H9 (cell line): ENCODE results near the gene ATG7. TPM values are rescaled to one million over a fixed set of nuclear protein-coding genes. Genes with fewer than 3 reads are reported as not detected.
A peak's percentile ranks its signal among the peaks of the same experiment; 100 is the strongest.

Experiments
- DNase-seq: peaks from one replicate; pipeline ENCODE4 v3.0.0-alpha.2; 2017
- H2AFZ ChIP-seq: one replicate; pipeline ENCODE4 v1.6.1; 2013; ENCODE audit warnings: mild to moderate bottlenecking, low read length, control low read depth, moderate library complexity
- H2AK5ac ChIP-seq: 2 replicates; pipeline ENCODE4 v1.6.1; 2013; ENCODE audit warnings: low read length, control low read depth, mixed read lengths; ENCODE audit not compliant: insufficient read length
- H2BK120ac ChIP-seq: one replicate; pipeline ENCODE4 v1.6.1; 2013; ENCODE audit warnings: low read depth, mild to moderate bottlenecking, low read length, control low read depth, inconsistent platforms; ENCODE audit not compliant: poor library complexity, severe bottlenecking
- H2BK12ac ChIP-seq: 2 replicates; pipeline ENCODE4 v1.6.1; 2013; ENCODE audit warnings: low read length, control low read depth, mixed read lengths, low read depth; ENCODE audit not compliant: insufficient read length
- H2BK15ac ChIP-seq: 2 replicates; pipeline ENCODE4 v1.6.1; 2013; ENCODE audit warnings: low read depth, low read length, control low read depth
- H2BK20ac ChIP-seq: one replicate; pipeline ENCODE4 v1.6.1; 2013; ENCODE audit warnings: low read depth, mild to moderate bottlenecking, low read length, control low read depth, inconsistent platforms; ENCODE audit not compliant: poor library complexity, severe bottlenecking
- H2BK5ac ChIP-seq: 2 replicates; pipeline ENCODE4 v1.6.1; 2013; ENCODE audit warnings: low read length, control low read depth, mixed read lengths; ENCODE audit not compliant: insufficient read length
- H3K14ac ChIP-seq: 2 replicates; pipeline ENCODE4 v1.6.1; 2013; ENCODE audit warnings: low read length, control low read depth; ENCODE audit not compliant: insufficient read depth
- H3K18ac ChIP-seq: 2 replicates; pipeline ENCODE4 v1.6.1; 2013; ENCODE audit warnings: low read depth, mild to moderate bottlenecking, mixed read lengths, low read length, control low read depth; ENCODE audit not compliant: insufficient read length
- H3K23ac ChIP-seq: 2 replicates; pipeline ENCODE4 v1.6.1; 2013; ENCODE audit warnings: low read length, control low read depth, mixed read lengths, low read depth; ENCODE audit not compliant: insufficient read length
- H3K23me2 ChIP-seq: 2 replicates; pipeline ENCODE4 v1.6.1; 2013; ENCODE audit warnings: low read depth, mild to moderate bottlenecking, mixed read lengths, low read length, control low read depth; ENCODE audit not compliant: insufficient read length, poor library complexity, severe bottlenecking
- H3K27ac ChIP-seq: 2 replicates; pipeline ENCODE4 v1.5.1; 2013; ENCODE audit warnings: low read length, control low read depth, mixed read lengths, low read depth; ENCODE audit not compliant: insufficient read length
- H3K27me3 ChIP-seq: 2 replicates; pipeline ENCODE4 v1.6.1; 2013; ENCODE audit warnings: low read length, control low read depth, inconsistent platforms; ENCODE audit not compliant: insufficient read depth
- H3K4ac ChIP-seq: 2 replicates; pipeline ENCODE4 v1.6.1; 2013; ENCODE audit warnings: low read depth, mild to moderate bottlenecking, control low read depth, inconsistent platforms, low read length, moderate library complexity
- H3K4me1 ChIP-seq: 2 replicates; pipeline ENCODE4 v1.6.1; 2013; ENCODE audit warnings: low read length, control low read depth, inconsistent platforms; ENCODE audit not compliant: insufficient read depth
- H3K4me2 ChIP-seq: 2 replicates; pipeline ENCODE4 v1.6.1; 2013; ENCODE audit warnings: low read length, control low read depth, mixed read lengths; ENCODE audit not compliant: insufficient read length, insufficient read depth
- H3K56ac ChIP-seq: 2 replicates; pipeline ENCODE4 v1.6.1; 2013; ENCODE audit warnings: low read depth, mild to moderate bottlenecking, mixed read lengths, low read length, control low read depth; ENCODE audit not compliant: insufficient read length
- H3K79me1 ChIP-seq: 2 replicates; pipeline ENCODE4 v1.6.1; 2013; ENCODE audit warnings: low read depth, mild to moderate bottlenecking, moderate library complexity, low read length, control low read depth, inconsistent platforms; ENCODE audit not compliant: insufficient read depth, poor library complexity, severe bottlenecking
- H3K79me2 ChIP-seq: 2 replicates; pipeline ENCODE4 v1.6.1; 2013; ENCODE audit warnings: low read length, control low read depth, inconsistent platforms; ENCODE audit not compliant: insufficient read depth
- H3K9ac ChIP-seq: 2 replicates; pipeline ENCODE4 v1.6.1; 2013; ENCODE audit warnings: low read length, control low read depth, mixed read lengths; ENCODE audit not compliant: insufficient read length; ENCODE audit errors: extremely low read depth
- H3K9me3 ChIP-seq: one replicate; pipeline ENCODE4 v1.6.1; 2013; ENCODE audit warnings: low read depth, low read length, inconsistent platforms; ENCODE audit not compliant: control insufficient read depth
- H3T11ph ChIP-seq: one replicate; pipeline ENCODE4 v1.6.1; 2013; ENCODE audit warnings: mild to moderate bottlenecking, low read length, control low read depth, inconsistent platforms
- H4K20me1 ChIP-seq: one replicate; pipeline ENCODE4 v1.6.1; 2013; ENCODE audit not compliant: control insufficient read depth, insufficient read length, insufficient read depth
- H4K5ac ChIP-seq: 2 replicates; pipeline ENCODE4 v1.6.1; 2013; ENCODE audit warnings: low read depth, mild to moderate bottlenecking, mixed read lengths, low read length, control low read depth; ENCODE audit not compliant: insufficient read length
- H4K8ac ChIP-seq: replicated peaks from 2 replicates; pipeline ENCODE4 v1.6.1; 2013; ENCODE audit warnings: low read length, control low read depth, mixed read lengths, low read depth; ENCODE audit not compliant: insufficient read length
- H4K91ac ChIP-seq: 2 replicates; pipeline ENCODE4 v1.6.1; 2013; ENCODE audit warnings: low read depth, mild to moderate bottlenecking, moderate library complexity, mixed read lengths, low read length, control low read depth; ENCODE audit not compliant: insufficient read length
- H3K27ac Mint-ChIP-seq, 3 experiments: 2 replicates in 2 of 3; 3 replicates in 1 of 3; pipeline ENCODE4 v1.8.0; 2020 to 2021; ENCODE audit warnings: mixed read lengths in 3 of 3, mild to moderate bottlenecking in 1 of 3, moderate library complexity in 1 of 3
- H3K27me3 Mint-ChIP-seq: 2 replicates; pipeline ENCODE4 v1.8.0; 2021; ENCODE audit warnings: low read depth, mild to moderate bottlenecking, moderate library complexity, mixed read lengths
- H3K36me3 Mint-ChIP-seq, 3 experiments: 2 replicates in 2 of 3; 3 replicates in 1 of 3; pipeline ENCODE4 v1.8.0; 2020 to 2021; ENCODE audit warnings: low read depth in 3 of 3, mixed read lengths in 3 of 3; ENCODE audit not compliant: insufficient read depth in 1 of 3
- H3K4me1 Mint-ChIP-seq, 2 experiments: 2 replicates each; pipeline ENCODE4 v1.8.0; 2020; ENCODE audit warnings: mixed read lengths in 2 of 2
- H3K4me3 Mint-ChIP-seq, 2 experiments: 2 replicates in 1 of 2; 3 replicates in 1 of 2; pipeline ENCODE4 v1.8.0; 2020 to 2021; ENCODE audit warnings: mild to moderate bottlenecking in 2 of 2, mixed read lengths in 2 of 2, moderate library complexity in 1 of 2
- H3K9me3 Mint-ChIP-seq, 2 experiments: 2 replicates in 1 of 2; 3 replicates in 1 of 2; pipeline ENCODE4 v1.8.0; 2020; ENCODE audit warnings: mild to moderate bottlenecking in 2 of 2, mixed read lengths in 2 of 2, moderate library complexity in 1 of 2
- CTCF ChIP-seq: fragments of 200-600 bp; sonication (generic); conservative IDR thresholded peaks from 3 replicates; pipeline ENCODE4 v1.8.0; 2021; ENCODE audit warnings: antibody characterized with exemption, mild to moderate bottlenecking
- WGBS: extraction: QIAGEN DNeasy Blood & Tissue Kit; methylation state at CpG from one replicate; pipeline ENCODE4 v1.1.7; 2013; ENCODE audit warnings: missing lambda C conversion rate, low lambda C conversion rate, mixed read lengths; ENCODE audit not compliant: insufficient read length; ENCODE audit errors: extremely low coverage; 5-methylcytosine and 5-hydroxymethylcytosine counted together
- total RNA-seq: library from RNA; stranded (reverse); gene quantifications from 2 replicates; pipeline ENCODE4 v1.2.1, GENCODE V29; 2021

The ATG7 gene
- total RNA-seq, 1 experiment from 2014 or later: 17.9 TPM

DNA sequence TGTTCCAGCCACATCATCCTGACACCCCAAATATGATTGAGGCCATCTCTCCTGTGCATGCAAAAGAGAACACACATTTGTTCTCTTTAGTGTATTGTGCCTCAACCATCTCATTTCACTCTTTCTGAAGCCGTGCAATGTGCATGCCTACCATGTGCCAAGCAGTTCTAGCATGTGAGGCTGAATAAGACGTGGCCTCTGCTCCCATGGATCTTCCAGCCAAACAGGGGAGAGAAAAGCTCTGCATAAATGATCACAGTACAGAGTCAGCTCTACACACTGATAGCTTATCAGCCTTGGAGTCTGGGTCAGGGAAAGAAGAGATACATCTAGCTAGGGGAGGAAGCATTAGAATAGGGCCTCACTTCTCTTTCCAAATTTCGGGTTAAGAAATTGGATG lies 48.2 kb upstream of the ATG7 start:
- H3K79me1 ChIP-seq: no peaks in the 10 kb centered on the region
- H3K4ac ChIP-seq: no peak overlapping the region
- no peak overlapping the region for H2BK15ac ChIP-seq
- H3K4me2 ChIP-seq: no peak overlapping the region
- no peak overlapping the region for H2BK12ac ChIP-seq
- no peak overlapping the region for H2BK5ac ChIP-seq
- no CpG with 5 or more reads among the region's 3 CpGs for WGBS
- TF ChIP-seq CTCF: no peak
- no peak overlapping the region for H3K4me3 Mint-ChIP-seq
- no peak overlapping the region for H3K14ac ChIP-seq
- H3K23ac ChIP-seq: peak overlapping the region; percentile 83
- no peaks in the 10 kb centered on the region for H3K9me3 Mint-ChIP-seq
- H3K79me2 ChIP-seq: no peaks in the 10 kb centered on the region
- peak overlapping the region; percentile 69 for H4K8ac ChIP-seq
- no peak overlapping the region for H3K27ac ChIP-seq
- peak overlapping the region; percentile 50 for H2AK5ac ChIP-seq
- no peaks in the 10 kb centered on the region for H3K27me3 ChIP-seq
- H3K23me2 ChIP-seq: no peaks in the 10 kb centered on the region
- no peak for DNase-seq
- no peak overlapping the region for H2BK20ac ChIP-seq
- peak overlapping the region; percentile 72 for H4K5ac ChIP-seq
- no peaks in the 10 kb centered on the region for H3K36me3 Mint-ChIP-seq
- H3K56ac ChIP-seq: no peak overlapping the region
- H2AFZ ChIP-seq: no peak overlapping the region
- H2BK120ac ChIP-seq: no peak overlapping the region
- H4K20me1 ChIP-seq: no peaks in the 10 kb centered on the region
- H3K9me3 ChIP-seq: no peaks in the 10 kb centered on the region
- no peak overlapping the region for H3T11ph ChIP-seq
- H3K4me1 Mint-ChIP-seq: peaks cover 0 to under 1% of the 10 kb centered on the region in 2 experiments; a peak in 2 of 4 replicates
- H3K9ac ChIP-seq: no peak overlapping the region
- H4K91ac ChIP-seq: no peak overlapping the region
- no peaks in the 10 kb centered on the region for H3K4me1 ChIP-seq
- H3K27me3 Mint-ChIP-seq: peaks cover 5% of the 10 kb centered on the region
- no peak overlapping the region for H3K18ac ChIP-seq
- H3K27ac Mint-ChIP-seq: no peak overlapping the region; a peak in 1 of 7 replicates
